Right hindlimb (tissue), 1 donor: ENCODE measurements around the gene RAB8A.
"Not testable (repeated sequence)": the region's sequence is repeated elsewhere in the genome, so short reads cannot be mapped to it uniquely, and the experiment has no call there.

Experiments
- DNase-seq: peaks from one replicate; pipeline ENCODE4 v3.0.0-alpha.2; 2018

The RAB8A gene

DNA sequence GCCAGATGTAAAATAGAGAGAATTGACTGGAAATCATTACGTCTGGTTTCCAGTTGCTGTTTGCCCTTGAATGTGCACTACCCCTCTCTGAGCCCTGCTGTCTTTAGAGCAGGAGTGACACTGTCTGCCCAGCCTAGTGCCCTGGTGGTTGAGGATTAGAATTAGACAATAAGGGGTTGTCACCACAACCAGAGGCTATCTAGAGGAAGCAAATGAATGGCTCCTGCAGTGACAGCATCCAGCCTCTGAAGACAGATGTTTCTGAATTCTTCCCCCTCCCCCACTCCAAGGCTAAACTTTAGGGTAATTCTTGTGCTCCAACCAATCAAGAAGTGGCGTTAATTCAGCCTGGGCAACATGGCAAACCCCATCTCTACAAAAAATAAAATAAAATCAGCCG is 2.0 kb downstream of the RAB8A start:
- DNase-seq, result no peak

DNA sequence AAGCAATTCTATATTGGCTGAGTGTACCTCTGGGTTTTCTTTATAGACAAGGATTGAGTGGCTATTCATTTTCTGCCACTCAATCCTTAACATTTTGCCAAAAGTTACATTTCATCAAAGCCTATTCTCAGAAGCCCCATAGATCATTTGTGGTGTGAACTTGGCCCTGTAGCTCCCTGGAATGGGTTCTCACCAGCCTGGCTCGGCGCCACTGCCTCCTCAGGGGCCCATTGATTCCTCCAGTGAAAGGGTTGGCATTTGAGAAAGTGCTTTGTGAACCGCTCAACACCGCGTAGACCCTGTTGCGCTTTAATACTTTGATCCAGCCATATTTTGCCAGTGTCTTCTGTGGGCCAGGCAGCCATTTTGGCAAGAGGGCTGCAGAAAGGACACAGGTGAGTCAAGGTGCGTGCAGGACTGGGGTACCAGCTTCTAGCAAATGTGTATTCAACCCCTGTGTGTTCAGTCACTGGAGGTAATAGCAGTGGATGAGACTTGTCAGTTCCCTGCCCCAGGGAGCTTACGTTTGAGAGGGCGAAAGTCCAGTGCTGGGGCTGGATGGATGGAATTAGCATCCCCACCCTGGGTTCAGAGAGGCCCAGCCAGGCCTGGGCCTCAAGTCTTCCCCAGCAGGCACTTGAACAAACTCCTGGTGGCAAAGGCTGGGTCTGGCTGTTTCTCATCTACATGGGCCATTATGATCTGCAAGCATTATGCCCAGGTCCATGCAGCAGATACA is 3.8 kb downstream of the RAB8A start:
- no peak for DNase-seq

DNA sequence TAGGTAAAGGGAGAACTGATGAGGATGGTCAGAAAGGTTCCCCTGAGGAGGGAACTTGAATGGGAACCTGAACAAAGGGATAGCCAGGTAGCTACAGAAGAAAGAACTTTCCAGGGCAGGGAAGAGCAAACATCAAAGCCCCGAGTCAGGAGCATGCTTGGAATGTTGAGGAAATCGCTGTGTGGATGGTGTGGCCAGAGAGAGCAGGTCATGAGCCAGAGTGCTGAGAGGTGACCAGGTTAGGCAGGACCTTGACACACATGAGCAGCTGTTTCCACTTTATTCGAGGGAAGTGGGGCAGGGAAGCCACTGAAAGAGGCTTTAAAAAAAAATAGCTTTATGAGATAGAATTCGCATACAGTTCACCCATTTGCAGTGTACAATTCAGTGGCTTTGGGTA is 4.4 kb downstream of the RAB8A start:
- no peak for DNase-seq

DNA sequence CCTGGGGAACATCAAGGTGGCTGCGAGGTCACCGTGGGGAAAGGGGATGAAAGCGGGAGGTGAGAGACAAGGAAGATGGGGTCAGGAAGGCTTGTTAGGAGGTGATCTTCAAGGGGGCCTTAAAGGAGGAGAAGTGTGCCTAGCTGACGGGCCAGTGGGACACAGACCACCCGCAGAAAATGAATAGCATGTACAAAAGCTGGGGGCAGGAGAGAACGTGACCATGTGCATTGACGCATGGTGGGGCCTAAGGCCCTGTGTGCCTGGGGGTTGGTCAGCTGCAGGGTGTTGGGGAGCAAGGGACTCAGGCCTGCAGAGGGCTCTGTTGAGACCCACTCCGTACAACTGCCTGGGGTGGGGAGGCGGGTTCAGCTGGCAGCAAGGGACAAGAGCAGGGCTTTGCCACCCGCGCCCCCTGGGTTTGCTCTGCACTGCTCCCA is 5.9 kb downstream of the RAB8A start:
- no peak for DNase-seq

DNA sequence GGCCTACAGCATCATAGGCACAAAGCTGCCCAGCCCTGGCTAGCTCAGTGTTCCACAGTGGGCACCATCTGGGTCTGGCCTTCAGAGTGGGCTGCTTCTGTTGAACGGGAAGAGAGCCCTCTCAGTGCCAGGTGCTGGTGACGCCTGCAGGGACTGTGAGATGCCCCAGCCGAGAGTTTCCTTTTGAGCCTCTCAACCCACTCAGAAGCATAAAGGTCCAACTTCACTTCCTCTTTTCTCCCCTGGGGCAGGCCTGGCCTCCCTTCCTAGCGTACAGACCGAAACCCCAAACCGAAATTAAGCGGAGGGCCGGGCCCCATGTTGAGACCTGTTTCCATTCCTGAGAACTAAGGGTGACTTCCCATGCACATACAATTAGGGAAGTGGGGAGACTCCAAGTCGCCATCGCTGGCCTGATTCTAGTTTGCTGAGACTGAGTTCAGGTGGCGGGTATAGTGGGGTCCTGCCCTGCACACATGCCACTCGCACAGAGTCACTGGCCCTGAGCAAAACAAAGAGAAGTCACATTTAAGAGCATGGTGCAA is 6.9 kb downstream of the RAB8A start:
- DNase-seq, result no peak

DNA sequence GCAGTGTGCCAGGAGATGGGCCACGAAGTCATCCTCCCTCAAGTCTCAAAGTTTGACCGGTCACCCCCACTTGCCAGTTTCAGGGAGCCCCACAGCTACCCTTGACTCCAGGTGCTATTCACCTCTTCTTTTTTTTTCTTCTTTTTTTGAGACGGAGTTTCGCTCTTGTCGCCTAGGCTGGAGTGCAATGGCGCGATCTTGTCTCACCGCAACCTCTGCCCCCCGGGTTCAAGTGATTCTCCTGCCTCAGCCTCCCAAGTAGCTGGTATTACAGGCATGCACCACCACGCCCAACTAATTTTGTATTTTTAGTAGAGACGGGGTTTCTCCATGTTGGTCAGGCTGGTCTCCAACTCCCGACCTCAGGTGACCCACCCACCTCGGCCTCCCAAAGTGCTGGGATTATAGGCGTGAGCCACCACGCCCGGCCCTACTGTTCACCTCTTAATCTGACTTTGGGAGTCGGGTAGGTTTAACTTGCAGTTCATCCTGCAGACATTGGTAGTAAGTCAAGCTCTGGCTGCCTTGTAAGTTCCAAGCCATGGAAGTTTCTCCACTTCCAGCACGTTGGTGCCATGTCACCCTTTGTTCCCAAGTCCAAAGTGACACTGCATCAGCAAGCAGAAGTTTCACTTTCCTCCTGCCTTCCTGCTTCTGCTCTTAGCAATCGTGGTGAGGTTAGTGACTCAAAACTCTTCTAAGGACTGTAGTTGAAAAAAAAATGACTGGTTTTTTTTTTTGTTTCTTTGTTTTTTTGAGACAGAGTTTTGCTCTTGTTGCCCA is 7.6 kb downstream of the RAB8A start:
- DNase-seq, result not testable (repeated sequence)

DNA sequence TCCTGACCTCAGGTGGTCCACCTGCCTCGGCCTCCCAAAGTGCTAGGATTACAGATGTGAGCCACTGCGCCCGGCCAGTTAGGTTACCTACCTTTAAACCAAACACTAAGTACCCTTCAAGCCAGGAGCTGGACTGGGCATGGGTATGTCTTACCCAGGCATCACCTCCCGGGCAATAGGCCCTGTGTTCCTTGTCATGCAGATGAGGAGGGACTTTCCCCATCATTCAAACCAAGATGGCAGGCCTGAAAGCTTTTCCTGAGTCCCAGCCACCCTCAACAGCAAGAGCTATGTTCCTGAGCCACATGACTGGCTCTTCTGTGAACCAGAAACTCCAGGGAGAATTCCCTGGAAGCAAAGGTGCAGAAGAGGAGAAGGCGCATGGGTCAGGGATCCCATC is 9.5 kb downstream of the RAB8A start:
- no peak for DNase-seq

DNA sequence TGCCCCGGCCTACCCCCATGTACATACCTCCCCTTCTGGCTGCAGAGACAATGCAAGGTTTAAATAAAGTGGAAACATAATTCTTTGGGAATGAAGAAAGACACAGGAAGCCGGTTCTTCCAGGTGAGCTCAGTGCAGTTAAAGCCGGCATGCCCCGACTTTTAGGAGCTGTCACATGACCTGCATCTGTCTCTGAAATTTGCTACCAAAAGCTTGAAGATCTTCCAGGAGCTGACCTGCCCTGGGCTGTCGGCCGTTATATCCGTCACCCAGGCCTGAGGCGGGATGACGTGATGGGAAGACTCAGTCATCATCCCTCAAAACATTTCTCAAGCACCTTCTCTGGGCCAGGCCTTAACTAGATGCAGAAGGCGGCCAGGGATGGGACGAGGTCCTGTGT is 10.3 kb downstream of the RAB8A start:
- DNase-seq, result no peak

DNA sequence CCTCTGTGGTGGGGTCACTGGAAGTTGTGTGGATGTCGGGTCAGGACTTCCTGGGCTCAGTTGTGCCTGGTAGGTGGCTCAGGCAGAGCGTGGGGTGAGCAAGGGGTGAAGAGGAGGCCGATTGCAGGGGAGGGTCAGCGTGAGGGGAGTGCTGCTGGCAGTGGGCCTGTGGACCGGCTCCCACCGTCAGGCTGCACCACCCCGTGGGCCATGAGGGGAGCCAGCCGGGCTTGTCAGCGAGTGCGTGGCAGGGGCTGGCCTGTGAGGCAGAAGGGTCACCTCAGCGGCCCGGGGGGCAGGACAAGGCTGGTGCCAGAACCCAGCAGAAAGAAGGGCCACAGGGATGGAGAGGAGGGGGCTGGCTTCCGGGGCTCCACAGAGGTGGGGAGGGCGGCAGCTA is 13.3 kb downstream of the RAB8A start:
- DNase-seq, result no peak

DNA sequence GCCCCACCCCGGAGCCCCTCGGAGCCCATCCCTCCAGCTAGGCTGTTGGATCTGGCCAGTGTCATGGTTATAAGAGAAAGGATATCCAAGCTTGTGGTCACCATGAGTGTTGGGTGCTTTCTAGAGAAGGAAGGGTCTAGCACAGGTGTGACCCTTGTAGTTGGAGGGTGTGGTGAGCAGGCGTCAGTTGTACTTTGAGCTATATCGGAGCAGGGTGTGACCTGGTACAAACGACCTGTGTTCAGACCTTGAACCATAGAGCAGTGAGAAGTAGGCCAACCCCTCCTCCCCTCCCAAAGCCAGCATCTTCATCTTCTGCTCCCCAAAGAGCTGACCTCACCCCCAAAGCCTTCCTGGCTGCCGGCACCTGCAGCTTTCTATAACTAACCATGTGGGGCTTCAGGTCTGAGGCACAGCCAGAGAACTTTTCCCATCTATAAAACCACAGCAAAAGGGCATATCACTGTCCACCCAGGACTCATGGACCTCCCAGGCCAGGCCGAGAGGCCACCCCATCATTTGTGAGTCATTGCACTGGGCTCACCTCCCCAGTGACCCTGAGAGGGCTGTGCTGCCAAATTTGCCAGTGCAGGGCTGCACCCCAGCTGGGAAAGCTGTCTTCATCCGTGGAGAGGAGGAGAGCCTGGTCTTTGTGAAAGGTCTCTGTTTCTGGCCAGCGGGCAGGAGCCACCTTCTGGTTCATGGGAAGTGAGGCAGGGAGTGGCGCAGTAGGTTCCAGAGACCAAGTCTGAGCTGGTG is 14.2 kb downstream of the RAB8A start:
- no peak for DNase-seq

DNA sequence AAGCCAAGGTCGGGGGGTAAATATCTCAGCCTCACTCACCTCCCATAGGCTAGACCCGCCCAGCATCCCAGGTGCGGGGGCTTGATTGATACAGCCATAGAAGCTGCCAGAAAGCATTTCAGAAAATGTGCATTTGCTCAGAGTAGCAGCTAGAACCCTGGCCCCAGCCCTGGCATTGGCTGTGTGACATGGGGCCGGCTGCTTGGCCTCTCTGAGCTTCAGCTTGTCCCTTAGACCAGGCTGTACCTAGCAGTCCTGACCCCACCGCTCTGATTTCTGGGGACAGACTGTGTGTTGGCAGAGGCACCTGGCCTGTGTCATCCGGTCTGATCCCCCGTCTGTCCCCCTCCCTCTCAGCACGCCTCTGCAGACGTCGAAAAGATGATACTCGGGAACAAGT is 15.4 kb downstream of the RAB8A start:
- DNase-seq, result no peak

DNA sequence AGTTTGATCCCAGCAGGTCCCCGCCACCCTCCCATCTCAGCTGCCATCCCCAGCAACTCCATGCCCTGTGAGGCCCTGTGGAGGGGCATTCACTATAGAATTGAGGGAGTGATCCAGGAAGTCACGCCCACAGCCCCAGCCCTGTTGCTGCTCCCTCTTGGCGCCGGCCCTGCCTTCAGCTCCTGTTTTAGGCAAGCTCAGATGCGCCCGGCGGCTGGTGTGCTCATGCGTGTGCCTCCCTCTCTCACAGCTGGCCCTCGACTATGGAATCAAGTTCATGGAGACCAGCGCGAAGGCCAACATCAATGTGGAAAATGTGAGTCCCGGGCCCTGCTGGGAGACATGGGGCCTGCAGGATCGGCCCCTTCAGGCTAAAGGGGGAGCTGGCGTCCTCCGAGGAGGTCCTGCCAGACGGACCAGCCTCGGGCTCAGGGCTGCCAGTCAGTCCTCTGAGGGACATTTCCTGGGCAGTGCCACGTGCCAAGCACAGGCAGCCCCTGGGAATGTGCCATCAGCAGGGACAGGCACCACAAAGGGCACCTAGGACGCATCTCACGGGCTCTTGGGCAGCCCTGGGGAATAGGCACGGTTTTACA is 16.2 kb downstream of the RAB8A start:
- no peak for DNase-seq

DNA sequence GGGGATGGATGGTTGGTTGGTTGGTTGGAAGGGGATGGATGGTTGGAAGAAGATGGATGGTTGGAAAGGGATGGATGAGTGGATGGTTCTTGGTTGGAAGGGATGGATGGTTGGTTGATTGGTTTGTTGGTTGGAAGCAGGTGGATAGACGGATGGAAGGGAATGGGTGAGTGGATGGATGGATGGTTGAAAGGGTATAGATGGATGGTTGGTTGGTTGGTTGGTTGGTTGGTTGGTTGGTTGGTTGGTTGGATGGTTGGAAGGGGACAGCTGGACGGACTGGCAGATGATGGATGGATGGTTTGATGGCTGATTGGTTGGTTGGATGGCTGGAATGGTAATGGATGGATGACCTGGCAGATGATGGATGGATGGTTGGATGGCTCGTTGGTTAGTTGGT is 20.0 kb downstream of the RAB8A start:
- DNase-seq, result no peak

DNA sequence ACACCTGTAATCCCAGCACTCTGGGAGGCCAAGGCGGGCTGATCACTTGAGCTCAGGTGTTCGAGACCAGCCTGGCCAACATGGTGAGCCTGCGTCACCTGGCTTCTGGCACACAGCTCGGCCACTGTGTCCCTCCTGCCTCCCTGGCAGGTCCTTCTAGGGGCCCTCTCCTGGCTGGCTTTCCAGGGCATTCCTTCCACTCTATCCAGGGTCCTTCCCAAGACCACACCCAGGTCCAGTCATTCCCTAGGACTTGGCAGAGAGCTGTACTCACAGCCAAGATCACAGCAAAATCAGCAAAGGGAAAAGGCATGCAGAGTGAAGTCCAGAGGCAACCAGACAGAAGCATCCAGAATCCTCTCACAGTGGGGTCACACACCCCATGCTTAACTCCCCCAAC is 22.1 kb downstream of the RAB8A start:
- no peak for DNase-seq

DNA sequence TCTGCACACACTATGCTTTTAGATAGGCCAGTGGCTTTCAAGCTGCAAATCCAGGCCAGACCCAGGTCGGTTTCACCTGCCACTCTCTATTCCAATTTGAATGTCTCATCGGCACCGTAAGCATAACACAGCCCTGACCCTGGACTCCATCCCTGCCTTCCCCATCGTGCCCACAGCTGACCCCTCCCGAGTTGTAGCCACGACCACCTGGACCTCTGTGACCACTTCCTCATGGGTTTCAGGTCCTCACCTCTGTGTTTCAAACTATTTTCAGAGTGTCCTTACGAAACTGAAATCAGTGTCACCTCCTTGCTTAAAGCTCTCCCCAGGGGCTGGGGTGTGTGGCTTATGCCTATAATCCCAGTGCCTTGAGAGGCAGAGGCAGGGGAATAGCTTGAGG is 22.8 kb downstream of the RAB8A start:
- DNase-seq, result no peak

DNA sequence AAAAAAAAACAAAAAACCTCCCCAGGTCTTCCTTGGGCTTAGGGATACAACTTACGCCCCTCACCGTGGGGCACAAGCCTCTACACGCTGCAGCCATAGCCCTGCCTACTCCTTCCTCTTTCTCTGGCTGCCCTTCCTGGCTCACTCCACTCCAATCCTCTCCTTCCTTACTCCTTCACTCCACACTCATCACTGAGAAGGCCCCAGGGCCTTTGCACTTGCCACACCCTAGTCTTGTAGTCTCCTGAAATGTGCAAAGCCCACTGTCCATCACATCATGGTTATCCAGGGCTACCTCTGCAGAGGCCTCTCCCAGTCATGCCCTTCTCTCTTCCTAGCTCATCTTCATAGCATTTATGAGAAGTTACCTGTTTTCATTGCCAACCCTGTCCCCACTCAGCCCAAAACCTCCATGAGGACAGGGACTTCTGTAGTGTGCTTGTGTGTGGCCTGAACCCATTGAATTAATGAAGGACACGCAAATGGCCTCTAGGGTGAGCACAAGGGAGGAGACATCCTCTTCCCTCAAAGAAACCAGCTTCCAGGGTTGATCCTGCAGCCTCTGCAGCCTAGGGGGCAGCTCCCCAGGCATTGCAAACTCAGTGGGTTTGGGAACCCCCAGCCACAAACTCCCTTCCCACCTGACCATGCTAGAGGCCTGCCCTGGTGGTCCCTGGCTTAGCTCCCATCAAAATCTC is 23.9 kb downstream of the RAB8A start:
- DNase-seq, result no peak

DNA sequence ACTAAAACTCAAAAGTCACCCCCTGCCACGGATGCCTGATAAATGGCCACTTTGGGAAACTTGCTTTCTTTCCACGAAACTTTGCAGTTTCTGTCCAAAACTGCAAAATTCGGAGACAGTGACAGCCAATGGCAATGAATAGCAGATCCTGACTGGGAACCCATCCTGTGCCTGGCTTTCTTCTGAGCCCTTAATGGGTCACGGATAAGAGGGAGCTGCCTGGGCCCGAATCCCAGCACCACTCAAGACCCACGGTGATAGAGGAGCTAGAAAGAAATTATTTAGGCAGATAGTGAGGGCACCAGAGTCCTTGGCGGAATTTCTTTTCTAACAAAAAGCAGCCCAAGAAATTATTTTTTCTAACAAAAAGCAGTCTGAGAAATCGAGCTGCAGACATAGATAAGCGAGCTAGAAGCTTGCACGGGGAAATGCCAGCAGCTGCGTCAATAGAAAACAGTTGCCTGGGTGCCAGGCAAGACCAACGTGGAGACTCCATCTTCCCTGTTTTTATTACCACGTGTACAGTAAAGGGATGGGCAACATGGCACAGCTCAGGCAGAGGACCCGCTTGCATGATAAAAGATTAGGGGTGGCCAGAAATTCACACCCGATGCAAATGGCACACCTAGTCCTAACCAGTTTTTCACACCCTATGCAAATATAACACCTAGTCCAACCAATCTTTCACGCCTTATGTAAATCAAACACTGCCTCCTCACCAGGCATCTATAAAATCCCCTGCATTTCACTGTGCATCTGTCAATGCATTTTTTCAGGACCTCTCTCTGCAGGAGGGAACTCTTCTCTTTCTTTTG is 24.7 kb downstream of the RAB8A start:
- no peak for DNase-seq

DNA sequence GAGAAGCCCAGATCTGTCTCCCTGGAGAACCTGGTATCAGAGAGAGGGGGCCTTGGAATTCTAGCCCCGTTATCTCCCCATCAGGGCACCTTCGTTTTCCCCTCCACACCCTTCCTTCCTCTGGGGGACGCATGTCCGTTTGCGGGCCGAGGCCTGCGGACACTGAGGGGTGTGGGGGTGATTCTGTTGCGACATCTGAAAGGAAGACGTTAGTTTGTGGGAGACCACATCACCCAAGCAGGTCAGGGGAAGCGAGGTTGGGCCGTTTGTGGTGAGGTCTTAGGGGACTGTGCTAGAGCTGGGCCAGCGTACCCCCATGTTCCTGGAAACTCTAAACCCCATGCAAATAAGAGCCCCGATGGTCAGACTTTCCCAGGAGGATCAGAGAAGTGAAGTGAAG is 28.1 kb downstream of the RAB8A start:
- no peak for DNase-seq

DNA sequence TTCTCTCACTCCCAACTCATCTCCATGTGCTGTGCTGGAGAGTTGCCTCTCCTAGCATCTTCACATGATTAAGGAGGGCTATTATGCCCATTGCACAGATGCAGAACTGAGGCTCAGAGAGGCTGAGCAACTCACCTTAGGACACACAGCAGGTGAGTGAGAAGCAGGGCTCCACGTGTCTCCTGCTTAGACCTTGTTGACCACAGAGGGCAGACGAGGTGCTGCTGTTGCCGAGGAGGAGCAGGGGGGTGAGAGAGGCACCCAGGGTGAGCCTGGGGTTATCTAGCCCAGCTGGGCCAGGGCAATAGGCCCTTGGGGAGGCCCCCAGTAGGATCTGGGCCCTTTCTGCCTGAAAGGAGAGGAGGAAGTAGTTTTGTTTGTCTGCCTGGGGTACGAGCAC is 29.4 kb downstream of the RAB8A start:
- no peak for DNase-seq

DNA sequence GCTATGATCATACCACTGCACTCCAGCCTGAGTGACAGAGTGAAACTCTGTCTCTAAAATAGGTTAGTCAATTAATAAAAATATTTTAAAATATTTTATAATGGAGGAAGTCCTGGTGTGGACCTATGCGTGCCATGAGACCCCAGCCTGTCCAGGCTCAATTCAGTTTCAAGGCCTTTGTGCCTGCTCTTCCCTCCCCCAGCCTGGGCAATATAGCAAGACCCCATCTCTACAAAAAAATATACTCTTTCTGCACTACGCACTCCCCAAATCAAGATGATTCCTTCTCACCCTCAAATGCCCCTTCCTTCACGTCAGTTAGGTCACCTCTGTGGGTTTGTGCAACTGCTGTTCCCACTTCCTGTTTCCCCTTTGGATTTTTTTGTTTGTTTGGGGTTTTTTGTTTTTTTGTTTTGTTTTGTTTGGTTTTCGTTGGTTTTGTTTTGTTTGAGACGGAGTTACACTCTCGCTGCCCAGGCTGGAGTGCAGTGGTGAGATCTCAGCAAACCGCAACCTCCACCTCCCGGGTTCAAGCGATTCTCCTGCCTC is 30.4 kb downstream of the RAB8A start:
- no peak for DNase-seq
